GM19240 (cell line): ENCODE data around the gene GPAT2.
"Not testable (repeated sequence)": the region's sequence is repeated elsewhere in the genome, so short reads cannot be mapped to it uniquely, and the experiment has no call there.

Experiments used
- DNase-seq: peaks from one replicate; pipeline ENCODE4 v3.0.0; 2011; ENCODE audit warnings: low spot score; ENCODE audit not compliant: insufficient read length

GPAT2 gene

GRCh38 chr2:96024336-96025193, 10.2 kb downstream of the GPAT2 start:
- DNase-seq, result no peak

- not testable (repeated sequence) for DNase-seq
Observed at GRCh38 chr2:96023701-96024100, 11.0 kb downstream of the GPAT2 start.

- DNase-seq, result peak; percentile 52
Observed at GRCh38 chr2:96022701-96023447, 11.8 kb downstream of the GPAT2 start.

- DNase-seq, result not testable (repeated sequence)
Observed at GRCh38 chr2:96022126-96022525, 12.6 kb downstream of the GPAT2 start.

GRCh38 chr2:96021142-96021541, 13.6 kb downstream of the GPAT2 start:
- not testable (repeated sequence) for DNase-seq

GRCh38 chr2:96019909-96020590, 14.7 kb downstream of the GPAT2 start:
- not testable (repeated sequence) for DNase-seq

- not testable (repeated sequence) for DNase-seq
Observed at GRCh38 chr2:96016321-96016720, 18.4 kb downstream of the GPAT2 start.

GRCh38 chr2:96012792-96013264, 21.9 kb downstream of the GPAT2 start:
- DNase-seq, result not testable (repeated sequence)

GRCh38 chr2:96012086-96012791, 22.5 kb downstream of the GPAT2 start:
- not testable (repeated sequence) for DNase-seq

GRCh38 chr2:96011129-96011455, 23.6 kb downstream of the GPAT2 start:
- DNase-seq, result not testable (repeated sequence)

- DNase-seq, result peak; percentile 25
Observed at GRCh38 chr2:96010320-96011128, 24.2 kb downstream of the GPAT2 start.

GRCh38 chr2:96009833-96010232, 24.9 kb downstream of the GPAT2 start:
- not testable (repeated sequence) for DNase-seq

GRCh38 chr2:96008051-96008450, 26.7 kb downstream of the GPAT2 start:
- not testable (repeated sequence) for DNase-seq

- DNase-seq, result not testable (repeated sequence)
Observed at GRCh38 chr2:96006248-96006647, 28.5 kb downstream of the GPAT2 start.

GRCh38 chr2:95992520-95993272, 42.0 kb downstream of the GPAT2 start:
- not testable (repeated sequence) for DNase-seq

GRCh38 chr2:95992102-95992501, 42.6 kb downstream of the GPAT2 start:
- DNase-seq, result not testable (repeated sequence)

GRCh38 chr2:95991351-95992094, 43.2 kb downstream of the GPAT2 start, which contains the start of gene ANKRD36C:
Gene ANKRD36C (minus strand): TSS chr2:95991824. CDS start chr2:95991708, 116 bp downstream.
- DNase-seq, result not testable (repeated sequence)

GRCh38 chr2:95990884-95991283, 43.8 kb downstream of the GPAT2 start:
- DNase-seq, result not testable (repeated sequence)
